NCI-H748 (cell line): ENCODE results near the gene TGFBR2.
A peak's percentile ranks its signal among the peaks of the same experiment; 100 is the strongest.
"Not testable (repeated sequence)": the region's sequence is repeated elsewhere in the genome, so short reads cannot be mapped to it uniquely, and the experiment has no call there.

Source experiments
- DNase-seq: peaks from one replicate; lab custom pipeline; 2025; ENCODE audit not compliant: unreplicated experiment; lab: John Stamatoyannopoulos, UW

The TGFBR2 gene

GRCh38 chr3:30617653-30618052 is 11.3 kb downstream of the TGFBR2 start:
- no peak for DNase-seq

- DNase-seq, result no peak
Measured at GRCh38 chr3:30618526-30618925, 12.1 kb downstream of the TGFBR2 start.

- no peak for DNase-seq
Measured at GRCh38 chr3:30619318-30619717, 12.9 kb downstream of the TGFBR2 start.

GRCh38 chr3:30620402-30621360 is 14.3 kb downstream of the TGFBR2 start:
- no peak for DNase-seq

- DNase-seq, result no peak
Measured at GRCh38 chr3:30621576-30621975, 15.2 kb downstream of the TGFBR2 start.

- DNase-seq, result no peak
Measured at GRCh38 chr3:30622047-30622545, 15.7 kb downstream of the TGFBR2 start.

DNA sequence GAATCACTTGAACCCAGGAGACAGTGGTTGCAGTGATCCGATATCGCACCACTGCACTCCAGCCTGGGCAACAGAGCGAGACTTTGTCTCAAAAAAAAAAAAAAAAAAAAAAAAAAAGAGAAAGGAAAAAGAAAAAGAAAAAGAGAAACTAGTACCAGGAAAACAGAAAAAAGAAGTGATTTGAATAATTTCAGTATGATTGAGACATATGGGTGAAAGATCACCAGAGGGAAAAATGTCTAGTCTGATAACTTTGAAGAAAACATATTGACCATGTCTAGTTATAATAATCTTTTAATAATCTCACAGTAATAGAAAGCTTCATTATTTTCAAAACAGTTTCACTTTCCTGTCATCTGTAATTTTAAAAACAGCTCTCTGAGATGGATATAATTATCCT is 16.4 kb downstream of the TGFBR2 start:
- no peak for DNase-seq

DNA sequence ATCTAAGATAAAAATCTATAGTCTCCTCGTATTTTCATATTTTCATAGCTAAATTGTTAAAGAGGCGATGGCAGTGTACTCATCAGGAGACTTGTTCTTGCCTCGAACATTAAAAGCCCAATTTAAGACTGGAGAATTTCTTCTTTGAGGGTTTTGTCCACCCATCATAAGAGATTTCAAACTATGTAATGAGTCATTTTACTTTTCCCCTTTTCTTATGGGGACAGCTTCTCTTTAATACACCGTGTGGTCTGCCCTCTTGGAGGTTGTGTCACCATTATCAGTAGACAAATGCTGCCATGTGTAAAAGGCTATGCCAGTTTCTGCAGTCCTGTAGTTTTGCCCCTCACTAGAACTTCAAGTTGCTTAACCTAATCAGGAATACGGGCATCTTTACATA is 16.9 kb downstream of the TGFBR2 start:
- no peak for DNase-seq

DNA sequence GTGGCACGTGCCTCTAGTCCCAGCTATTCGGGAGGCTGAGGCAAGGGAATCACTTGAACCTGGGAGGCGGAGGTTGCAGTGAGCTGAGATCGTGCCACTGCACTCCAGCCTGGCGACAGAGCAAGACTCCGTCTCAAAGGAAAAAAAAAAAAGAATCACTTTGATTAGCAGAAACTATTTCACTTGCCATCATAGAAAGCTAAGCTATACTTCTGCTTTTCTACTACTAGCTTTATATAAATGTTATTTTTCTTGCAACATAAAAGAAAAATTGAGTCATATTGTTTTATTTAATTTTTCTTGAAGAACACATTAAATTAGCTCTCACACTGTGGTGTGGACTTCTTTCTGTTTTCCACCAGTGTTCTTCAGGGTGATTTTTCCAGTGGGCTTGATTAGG is 18.1 kb downstream of the TGFBR2 start:
- DNase-seq, result not testable (repeated sequence)

DNA sequence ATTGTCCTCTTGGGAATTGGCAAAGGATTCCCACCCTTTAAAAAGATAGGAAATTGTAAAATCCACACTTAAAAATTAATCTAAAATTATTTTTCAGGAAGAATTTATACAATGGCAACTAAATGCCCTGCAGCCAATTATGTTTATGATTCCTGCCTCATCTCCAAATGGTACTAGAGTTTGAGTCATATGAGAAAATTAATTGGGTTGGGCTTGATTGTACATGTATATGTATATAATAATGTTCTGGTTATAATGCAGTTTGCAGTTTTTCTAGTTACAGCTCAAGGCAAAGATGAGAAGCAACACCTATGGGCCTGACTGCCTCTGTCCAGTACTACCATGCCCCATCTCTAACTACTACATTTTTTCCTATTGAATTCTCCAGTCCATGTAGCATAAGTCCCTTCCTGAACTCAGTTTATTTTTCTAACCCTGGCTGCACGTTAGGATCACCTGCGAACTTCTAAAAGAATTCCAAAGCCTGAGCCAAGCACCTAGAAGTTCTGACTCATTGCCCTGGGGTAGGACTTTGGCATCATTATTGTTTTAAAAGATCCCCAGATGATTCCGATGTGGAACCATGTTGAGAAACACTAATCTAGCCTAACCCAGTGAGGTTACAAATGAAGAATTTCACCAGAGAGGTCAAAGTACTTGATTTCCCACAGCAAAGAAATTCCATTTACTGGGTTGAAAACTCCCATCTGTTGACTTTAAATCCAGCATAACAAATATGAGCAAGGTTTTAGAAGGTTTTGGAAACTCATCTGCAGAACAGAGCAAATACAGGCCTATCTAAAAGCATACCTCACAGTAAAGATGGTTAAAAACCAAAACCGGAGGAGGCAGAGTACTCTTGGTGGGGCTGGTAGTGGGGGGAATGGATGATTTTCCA is 19.4 kb downstream of the TGFBR2 start:
- no peak for DNase-seq

DNA sequence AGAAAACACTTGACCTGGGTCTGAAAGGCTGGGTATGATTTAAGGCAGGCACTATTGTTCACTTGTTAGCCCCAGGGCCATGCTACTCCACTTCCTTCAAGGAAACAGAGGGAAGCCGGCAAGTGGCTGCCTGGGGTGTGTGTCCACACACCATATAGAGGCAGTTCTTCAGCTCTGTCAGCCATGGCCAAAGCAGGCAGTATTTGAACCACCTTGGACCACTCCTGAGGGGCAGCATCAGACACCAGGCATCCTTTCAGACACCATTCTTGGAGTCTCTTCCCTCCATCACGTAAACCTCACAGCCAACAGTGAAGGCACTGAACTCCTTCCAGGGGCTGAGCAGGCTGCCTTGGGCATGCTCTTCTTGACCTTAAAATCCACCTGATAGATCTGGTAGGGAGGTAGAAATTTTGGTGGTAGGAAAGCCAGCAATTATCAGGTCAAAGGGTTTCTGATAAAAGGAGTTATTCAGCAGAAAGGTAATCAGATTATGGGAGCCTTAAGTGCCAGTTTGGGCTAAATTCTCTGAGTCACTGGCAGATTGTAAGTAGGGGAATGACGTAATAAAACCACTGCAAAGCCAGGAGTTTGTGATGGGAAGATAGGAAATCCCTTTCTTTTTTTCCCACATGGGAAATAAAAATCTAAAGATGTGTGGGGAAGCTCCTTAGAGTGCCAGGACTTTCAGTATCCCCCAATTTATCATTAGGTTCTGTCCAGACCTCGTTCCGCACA is 20.2 kb downstream of the TGFBR2 start:
- DNase-seq, result no peak

GRCh38 chr3:30628205-30628900 is 22.0 kb downstream of the TGFBR2 start:
- DNase-seq, result no peak

DNA sequence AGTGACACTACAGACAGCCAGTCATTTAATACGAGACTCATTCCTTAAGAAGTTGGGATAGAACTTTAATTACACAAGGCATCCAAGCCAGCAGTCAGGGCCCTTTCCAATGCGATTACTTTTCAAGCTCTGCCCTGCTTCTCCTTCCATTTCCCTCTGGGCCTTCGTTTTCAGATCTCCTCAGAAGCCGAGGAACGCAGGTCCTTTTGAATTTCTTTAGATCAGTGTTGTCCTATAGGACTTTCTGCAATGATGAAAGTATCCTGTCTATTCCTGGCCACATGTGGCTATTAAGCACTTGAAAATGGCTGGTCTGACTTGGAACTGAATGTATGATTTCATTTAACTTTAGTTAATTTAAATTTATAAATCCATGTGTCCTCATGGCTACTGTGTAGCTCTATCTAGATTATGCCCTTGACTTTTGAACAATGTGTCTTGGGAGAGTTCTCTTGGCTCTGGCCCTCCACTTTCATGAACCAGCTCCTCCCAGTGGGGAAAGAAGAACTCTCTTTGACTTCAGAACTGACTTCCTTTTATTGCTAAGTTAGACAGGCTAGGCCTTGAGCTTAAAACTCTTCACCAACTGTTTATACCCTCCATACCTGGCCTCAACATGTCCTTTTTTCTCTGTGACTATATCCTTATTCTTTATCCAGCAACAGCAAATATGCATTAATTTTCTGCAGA is 22.6 kb downstream of the TGFBR2 start:
- DNase-seq, result no peak

DNA sequence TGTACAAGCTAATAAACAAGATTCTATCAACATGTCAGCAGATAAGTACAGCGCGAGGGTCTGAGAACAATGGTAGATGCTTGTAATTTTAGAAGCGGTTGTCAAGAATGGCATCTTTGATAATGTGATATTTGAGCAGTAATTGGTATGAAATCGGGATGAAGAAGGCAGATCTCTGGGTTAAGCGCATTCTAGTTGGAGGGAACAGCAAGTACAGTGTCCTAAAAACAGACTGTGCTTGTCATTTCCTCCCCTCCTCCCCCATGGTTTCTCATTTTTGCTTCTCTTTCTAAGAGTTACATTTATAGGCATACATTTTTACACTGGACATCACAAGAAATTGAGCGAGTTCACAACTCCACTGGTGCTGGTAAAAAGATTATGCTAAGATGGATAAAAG is 23.3 kb downstream of the TGFBR2 start:
- DNase-seq, result peak; percentile 1

- DNase-seq, result no peak
Measured at GRCh38 chr3:30630238-30631030, 24.0 kb downstream of the TGFBR2 start.

- DNase-seq, result no peak
Measured at GRCh38 chr3:30631243-30631904, 25.0 kb downstream of the TGFBR2 start.

- no peak for DNase-seq
Measured at GRCh38 chr3:30632065-30632464, 25.7 kb downstream of the TGFBR2 start.

- no peak for DNase-seq
Measured at GRCh38 chr3:30632521-30632920, 26.1 kb downstream of the TGFBR2 start.
